Amygdala (tissue), 56 donors: ENCODE results near the gene HDAC10.

ENCODE experiments used
- DNase-seq, 56 donors: peaks; one replicate each; lab custom pipeline; 2025; lab: John Stamatoyannopoulos, UW

HDAC10 gene

DNA sequence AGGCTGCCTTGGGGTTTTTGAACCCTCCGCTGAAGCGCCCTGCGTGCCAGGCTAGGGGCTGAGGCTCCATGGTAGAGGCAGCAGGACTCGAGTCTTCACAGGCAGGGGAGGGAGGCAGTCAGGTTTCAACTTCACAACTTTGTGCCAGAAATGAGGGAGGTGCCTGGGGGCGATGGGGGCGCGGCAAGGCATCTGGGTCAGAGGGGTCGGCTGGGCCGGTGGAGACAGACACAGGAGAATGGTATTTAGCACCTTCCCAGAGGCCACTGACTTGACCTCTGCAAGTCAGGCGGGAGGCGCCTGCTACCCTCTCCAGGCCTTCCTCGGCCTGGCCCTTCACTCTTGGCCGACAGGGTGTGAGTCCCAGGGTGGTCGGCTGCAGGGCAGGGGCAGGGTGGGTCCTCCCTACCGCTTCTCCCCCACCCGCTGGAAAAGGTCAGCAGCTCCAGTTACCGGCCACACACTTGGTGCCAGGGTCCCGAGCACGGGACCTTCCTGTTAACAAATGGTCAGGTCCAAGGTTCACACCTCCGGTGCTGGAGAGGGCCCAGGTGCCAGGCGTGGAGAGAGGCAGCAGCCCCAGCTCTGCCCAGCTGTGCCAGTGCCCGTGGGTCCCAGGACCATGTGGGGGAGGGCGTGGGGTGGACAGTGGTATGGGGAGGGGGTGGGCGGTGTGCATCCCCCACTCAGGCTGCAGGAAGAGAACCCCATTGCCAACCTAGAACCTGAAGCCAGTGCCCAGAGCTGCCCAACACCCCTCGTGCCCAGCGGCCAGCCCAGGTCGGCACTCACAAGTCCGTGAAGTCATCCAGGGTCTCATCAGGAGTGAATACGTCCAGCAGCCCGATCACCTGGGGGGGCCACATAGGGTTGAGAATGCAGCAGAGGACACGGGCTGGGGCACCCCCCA is 6.6 kb upstream of the HDAC10 start:
- no peak for DNase-seq

GRCh38 chr22:50257041-50257440 is 6.0 kb upstream of the HDAC10 start:
- DNase-seq, result no peak

DNA sequence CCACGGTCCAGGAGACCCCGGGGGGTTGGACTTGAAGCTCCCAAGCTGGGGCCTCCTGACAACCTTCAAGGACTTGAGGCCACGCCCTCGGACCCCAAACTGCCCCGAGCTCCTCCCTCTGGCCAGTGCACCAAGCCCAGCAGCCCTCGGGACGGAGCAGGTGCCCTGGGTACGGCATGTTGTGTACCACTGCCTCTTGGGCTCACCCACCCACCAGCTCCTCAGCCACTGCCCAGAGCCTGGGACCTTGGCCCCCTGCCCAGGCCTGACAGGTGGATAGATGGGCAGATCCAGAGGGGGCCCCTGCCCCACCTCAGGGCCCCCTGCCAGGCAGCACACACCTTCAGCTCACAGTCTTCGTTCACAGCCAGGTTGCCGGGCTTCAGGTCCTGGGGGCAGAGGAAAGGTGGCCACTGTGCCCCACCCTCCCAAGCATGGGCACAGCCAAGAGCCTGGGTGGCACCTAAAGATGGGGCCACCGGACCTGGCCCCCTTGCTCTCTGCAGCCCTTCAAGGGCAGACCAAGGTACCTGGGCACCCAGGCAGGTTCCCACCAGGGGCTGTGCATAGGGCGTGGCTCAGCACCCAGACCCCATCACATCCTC is 5.3 kb upstream of the HDAC10 start:
- no peak for DNase-seq

DNA sequence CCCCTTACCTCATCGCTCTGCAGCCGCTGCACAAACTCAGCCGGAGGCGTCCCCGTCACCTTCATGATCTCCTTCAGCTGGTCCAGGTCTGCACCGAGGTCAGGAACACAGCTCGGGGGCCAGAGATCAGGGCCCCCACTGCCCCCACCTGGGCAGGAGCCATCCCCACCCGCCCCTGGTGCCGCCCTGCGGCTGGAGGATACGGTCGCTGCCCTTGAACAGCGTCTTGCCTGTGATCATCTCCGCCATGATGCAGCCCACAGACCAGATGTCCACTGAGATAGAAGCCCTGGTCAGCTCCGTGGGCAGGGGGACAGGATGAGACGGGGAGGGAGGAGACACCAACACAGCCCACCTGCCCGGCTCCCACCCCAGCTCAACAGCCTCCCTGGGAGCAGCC is 4.5 kb upstream of the HDAC10 start:
- no peak for DNase-seq

- DNase-seq, result no peak
Observed at GRCh38 chr22:50255099-50255498, 4.0 kb upstream of the HDAC10 start.

GRCh38 chr22:50253941-50254340 is 2.9 kb upstream of the HDAC10 start:
- no peak for DNase-seq

DNA sequence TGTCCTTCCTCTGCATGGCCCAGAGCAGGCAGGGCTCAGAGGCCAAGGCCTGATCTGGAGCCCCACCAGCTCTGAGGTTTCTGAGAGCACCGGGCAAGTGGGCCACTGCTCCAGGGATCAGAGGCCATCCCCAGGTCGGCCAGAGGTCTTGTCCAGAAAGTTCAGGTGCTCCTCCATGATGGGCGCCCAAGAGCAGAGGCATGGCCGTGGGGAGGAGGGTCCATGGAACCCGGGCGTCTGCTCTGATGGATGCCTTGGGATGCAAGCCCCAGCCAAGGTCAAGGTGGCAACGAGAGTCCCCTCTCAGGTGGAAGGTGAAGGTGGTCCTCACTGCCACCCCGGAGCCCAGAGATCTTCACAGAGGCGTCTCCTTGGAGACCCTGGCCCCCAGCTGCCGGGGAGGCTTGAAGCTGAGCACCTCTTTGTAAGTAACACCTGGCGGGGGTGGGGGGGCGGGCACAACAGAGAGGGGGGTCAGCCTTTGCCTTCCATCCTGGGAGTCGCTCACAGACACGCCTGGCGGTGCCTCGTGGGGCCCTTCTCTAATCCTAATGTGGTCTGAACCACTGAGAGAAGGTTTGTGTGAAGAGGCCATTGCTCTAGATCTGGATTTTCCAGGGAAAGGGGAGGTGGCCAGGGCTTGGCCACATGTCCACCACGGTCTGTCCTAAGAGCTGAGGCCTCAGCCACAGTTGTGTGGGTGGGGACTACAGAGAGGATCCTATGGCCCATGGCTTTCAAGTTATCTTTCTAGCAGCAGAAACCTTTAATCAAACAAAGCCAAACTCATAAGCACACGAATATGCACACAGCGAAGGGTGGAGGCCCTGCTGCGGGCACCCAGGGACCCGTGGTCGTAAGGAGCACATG is 2.2 kb upstream of the HDAC10 start:
- no peak for DNase-seq

DNA sequence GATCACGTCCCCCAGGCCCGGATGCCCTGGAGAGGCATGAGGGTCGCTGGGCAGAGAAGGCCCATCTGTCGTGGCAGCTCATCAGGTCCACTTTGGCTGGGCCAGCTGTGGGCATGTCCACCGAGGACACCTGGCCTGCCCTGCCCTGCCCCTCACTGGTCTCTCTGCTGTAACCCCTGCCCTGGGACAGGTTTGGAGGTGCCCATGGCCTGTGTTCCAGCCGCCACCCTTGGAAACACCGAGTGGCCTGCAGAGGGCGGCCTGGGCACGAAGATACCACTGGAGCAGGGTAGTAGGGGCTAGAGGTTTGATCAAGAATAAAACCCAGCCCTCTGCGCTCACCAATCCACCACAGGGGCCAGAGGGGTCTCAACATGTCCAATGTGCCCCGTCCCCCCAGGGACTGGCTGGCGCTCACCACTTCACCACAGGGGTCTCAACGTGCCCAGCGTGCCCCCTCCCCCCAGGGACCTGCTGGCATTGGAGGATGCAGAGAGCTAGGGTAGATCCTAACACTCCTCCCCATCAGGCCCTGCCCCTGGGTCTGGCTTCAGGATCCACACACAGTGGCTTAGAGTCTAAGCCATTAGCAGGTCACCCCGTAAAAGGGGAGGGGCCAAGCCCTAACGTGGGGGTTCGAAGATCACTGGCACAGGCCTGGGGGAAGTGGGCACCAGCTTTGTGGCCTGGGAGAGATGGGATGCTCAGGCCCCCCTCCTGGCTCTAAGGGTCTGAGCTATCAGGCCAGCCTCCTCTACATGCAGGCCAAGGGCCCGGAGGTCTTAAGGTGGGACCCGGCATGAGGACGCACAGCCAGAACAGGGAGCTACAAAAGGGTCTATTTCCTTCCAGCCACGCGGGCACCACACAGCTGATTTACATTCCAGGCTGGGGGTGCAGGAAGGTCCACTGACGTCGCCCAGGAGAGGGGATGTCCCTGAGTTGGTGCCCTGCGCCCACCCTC is 1.3 kb upstream of the HDAC10 start:
- DNase-seq, result peak in 17 of 56 donors; percentile 10 to 65 (median 35)

DNA sequence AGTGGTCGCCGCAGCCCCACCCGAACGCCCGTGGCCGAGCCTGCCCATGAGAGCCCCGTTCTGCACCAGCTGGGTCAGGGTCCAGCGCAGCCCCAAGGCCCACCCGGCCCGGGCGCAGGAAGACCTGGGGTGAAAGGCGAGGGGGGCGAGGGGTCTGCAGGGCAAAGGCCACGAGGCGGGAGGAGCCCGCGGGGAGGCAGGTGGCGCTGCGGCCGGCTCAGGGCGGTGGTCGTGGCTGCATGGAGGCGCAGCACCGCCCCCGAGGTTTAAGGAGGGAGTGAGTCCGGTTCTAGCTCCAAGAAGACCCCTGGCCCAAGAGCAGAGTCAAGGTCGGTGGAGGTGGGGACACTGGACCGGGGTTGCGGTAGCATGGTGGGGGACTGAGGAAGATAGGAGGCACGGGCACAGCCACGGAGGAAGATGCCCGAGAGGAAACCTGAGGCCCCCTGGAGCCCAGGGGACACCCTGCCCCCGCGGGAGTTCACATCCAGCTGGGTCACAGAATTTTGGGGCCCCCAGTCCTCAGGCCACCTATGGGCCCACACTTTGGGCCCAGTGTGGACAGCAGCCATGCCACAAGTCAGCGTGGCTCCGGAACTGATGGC is 514 bp upstream of the HDAC10 start:
- no peak for DNase-seq

DNA sequence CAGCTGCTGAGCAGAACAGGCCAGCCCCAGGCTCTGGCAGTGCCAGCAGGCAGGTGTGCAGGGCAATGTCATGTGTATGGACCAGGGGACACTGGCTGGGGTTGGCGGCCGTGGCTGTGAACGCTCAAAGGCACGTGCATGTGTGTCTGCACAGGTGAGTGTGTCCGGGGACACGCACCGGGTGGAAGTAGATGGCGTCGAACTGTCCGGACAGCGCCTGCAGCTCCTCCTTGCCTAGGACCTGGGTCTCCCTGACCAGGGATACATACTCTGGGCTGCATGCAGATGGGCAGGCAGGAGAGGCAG is 863 bp downstream of the HDAC10 start:
- DNase-seq, result no peak

GRCh38 chr22:50249341-50250248 is 1.5 kb downstream of the HDAC10 start:
- DNase-seq, result no peak

GRCh38 chr22:50248196-50249081 is 2.6 kb downstream of the HDAC10 start:
- DNase-seq, result no peak

DNA sequence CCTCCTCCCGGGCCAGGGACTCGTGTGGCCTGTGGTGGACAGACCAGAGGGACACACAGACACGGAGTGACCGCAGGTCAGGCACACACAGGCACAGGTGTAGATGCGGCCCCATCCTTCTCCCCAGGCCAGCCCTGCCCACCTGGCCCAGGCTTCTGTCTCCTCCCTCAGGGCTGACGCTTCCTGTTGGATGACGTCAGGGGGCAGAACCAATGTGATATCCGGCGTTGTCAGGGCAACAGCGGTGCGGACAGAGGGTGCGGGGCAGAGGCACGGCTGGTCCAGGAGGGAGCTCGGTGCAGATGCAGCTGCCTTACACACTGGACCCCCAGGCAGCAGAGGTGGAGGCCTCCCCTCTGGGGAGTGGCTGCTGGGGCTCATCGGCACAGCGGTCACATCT is 3.3 kb downstream of the HDAC10 start:
- DNase-seq, result peak in 6 of 56 donors; percentile 17 to 47 (median 24)

GRCh38 chr22:50246242-50247175 is 4.6 kb downstream of the HDAC10 start:
- DNase-seq, result no peak

DNA sequence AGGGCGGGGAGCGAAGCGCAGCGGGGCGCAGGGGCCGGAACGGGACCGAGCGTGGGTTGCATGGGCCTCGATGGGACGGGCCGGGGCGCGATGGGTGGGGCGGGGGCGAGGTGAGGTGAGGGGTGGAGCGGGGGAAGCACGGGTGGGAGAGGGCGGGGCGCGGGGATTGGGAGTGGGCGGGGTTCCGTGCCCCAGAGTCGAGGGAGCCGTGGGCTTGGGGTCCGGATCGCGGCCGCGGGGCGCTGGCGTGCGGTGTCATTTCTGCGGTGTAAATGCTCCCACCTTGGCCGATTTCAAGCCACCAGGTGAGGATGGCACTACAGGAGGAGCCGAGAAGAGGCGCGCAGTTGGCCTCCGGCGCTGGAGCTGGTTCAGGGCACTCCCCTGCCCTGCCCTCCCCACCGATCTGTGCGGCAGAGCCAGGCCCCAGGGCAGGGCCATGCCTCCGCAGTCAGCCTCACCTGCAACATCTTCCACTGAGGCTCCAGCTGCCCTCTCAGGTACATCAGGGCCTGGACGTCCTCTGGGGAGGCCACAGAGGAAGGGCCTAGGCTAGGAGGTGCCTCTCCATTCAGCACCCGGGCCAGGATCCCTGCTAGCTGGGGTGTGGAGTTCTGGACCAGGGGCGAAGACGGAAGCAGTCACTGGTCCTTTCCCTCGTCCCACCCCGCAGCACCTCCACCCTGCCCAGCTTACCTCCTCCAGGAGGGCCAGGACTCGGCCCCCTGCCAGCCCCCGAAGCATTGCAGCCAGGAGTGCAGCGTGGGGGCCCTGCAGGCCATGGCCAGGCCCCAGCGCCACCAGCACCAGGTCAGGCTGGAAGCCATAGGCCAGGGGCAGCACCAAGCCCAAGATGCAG is 5.6 kb downstream of the HDAC10 start:
- DNase-seq, result no peak
